HepG2 (cell line): Measurements from ENCODE around the gene TUT1. TPM values are rescaled to one million over a fixed set of nuclear protein-coding genes. Genes with fewer than 3 reads are reported as not detected.

Experiments used
- ARID4A ChIP-seq: sonication (generic); formaldehyde crosslinking; IDR thresholded peaks from 2 replicates; pipeline ENCODE4 v1.5.0; 2020; ENCODE audit warnings: mild to moderate bottlenecking, missing genetic modification reagents, borderline replicate concordance
- CBFB ChIP-seq: sonication (generic); formaldehyde crosslinking; IDR thresholded peaks from 2 replicates; pipeline ENCODE4 v1.4.0; 2020; ENCODE audit warnings: missing genetic modification reagents
- DR1 ChIP-seq: sonication (generic); formaldehyde crosslinking; IDR thresholded peaks from 2 replicates; pipeline ENCODE4 v1.8.0; 2021; ENCODE audit warnings: mild to moderate bottlenecking, missing genetic modification reagents, inconsistent platforms
- FOXJ3 ChIP-seq: sonication (generic); formaldehyde crosslinking; IDR thresholded peaks from 2 replicates; pipeline ENCODE4 v1.4.0; 2020; ENCODE audit warnings: missing genetic modification reagents, mild to moderate bottlenecking, borderline replicate concordance
- HOXA7 ChIP-seq: sonication (generic); formaldehyde crosslinking; IDR thresholded peaks from 2 replicates; pipeline ENCODE4 v1.8.1; 2022; ENCODE audit warnings: mild to moderate bottlenecking, missing genetic modification reagents, moderate library complexity
- TSC22D2 ChIP-seq: sonication (generic); formaldehyde crosslinking; IDR thresholded peaks from 2 replicates; pipeline ENCODE4 v1.5.1; 2020; ENCODE audit warnings: missing genetic modification reagents, mild to moderate bottlenecking, borderline replicate concordance
- USF2 ChIP-seq, 2 experiments: sonication (generic) in 1 of 2; formaldehyde crosslinking in 1 of 2; IDR thresholded peaks; 2 replicates each; pipeline versions ENCODE4 v1.5.1 to v1.6.1; 2011 to 2020; ENCODE audit warnings: borderline replicate concordance in 1 of 2, low read depth in 1 of 2, low read length in 1 of 2, mild to moderate bottlenecking in 1 of 2, missing genetic modification reagents in 1 of 2, moderate library complexity in 1 of 2
- ZBTB2 ChIP-seq: sonication (generic); formaldehyde crosslinking; IDR thresholded peaks from 2 replicates; pipeline ENCODE4 v1.8.0; 2022; ENCODE audit warnings: low read depth, missing genetic modification reagents
- ZFP36L2 ChIP-seq: sonication (generic); formaldehyde crosslinking; IDR thresholded peaks from 2 replicates; pipeline ENCODE4 v1.4.0; 2020; ENCODE audit warnings: missing genetic modification reagents
- ZKSCAN5 ChIP-seq: sonication (generic); formaldehyde crosslinking; IDR thresholded peaks from 2 replicates; pipeline ENCODE4 v1.5.1; 2020; ENCODE audit warnings: mild to moderate bottlenecking, missing genetic modification reagents
- ZNF20 ChIP-seq: sonication (generic); formaldehyde crosslinking; IDR thresholded peaks from 2 replicates; pipeline ENCODE4 v1.4.0; 2020; ENCODE audit warnings: mild to moderate bottlenecking, moderate library complexity, missing genetic modification reagents
- ZNF335 ChIP-seq: sonication (generic); formaldehyde crosslinking; IDR thresholded peaks from 2 replicates; pipeline ENCODE4 v1.4.0; 2020; ENCODE audit warnings: missing genetic modification reagents
- ZNF501 ChIP-seq: sonication (generic); formaldehyde crosslinking; IDR thresholded peaks from 2 replicates; pipeline ENCODE4 v1.5.1; 2020; ENCODE audit warnings: mild to moderate bottlenecking, moderate library complexity, missing genetic modification reagents
- ZNF552 ChIP-seq: sonication (generic); formaldehyde crosslinking; IDR thresholded peaks from 2 replicates; pipeline ENCODE4 v1.9.0; 2022; ENCODE audit warnings: missing genetic modification reagents, mild to moderate bottlenecking, borderline replicate concordance
- ZNF687 ChIP-seq: sonication (generic); formaldehyde crosslinking; IDR thresholded peaks from 2 replicates; pipeline ENCODE4 v1.5.1; 2020; ENCODE audit warnings: mild to moderate bottlenecking, missing genetic modification reagents, moderate library complexity
- ZSCAN25 ChIP-seq: sonication (generic); formaldehyde crosslinking; IDR thresholded peaks from 2 replicates; pipeline ENCODE4 v1.8.0; 2022; ENCODE audit warnings: mild to moderate bottlenecking, missing genetic modification reagents
- polyA plus RNA-seq, 8 experiments: library from polyadenylated mRNA; depleted of rRNA in 3 of 8; stranded (reverse) in 7 of 8; unstranded in 1 of 8; fragments of >200 nt; fragmentation: Illumina TruSeq in 4 of 8; extraction: Trizol in 4 of 8; gene quantifications; 2 replicates each; pipeline versions ENCODE4 v1.2.1 to v1.2.3, GENCODE V29; 2011 to 2016; ENCODE audit warnings: low read depth in 4 of 8, missing spikeins in 1 of 8, mixed read lengths in 1 of 8; ENCODE audit not compliant: insufficient read depth in 1 of 8
- total RNA-seq, 5 experiments: library from RNA; depleted of rRNA; stranded (reverse); fragments of >200 nt; fragmentation: Illumina TruSeq; extraction: Trizol; gene quantifications; 2 replicates each; pipeline ENCODE4 v1.2.3, GENCODE V29; 2016; ENCODE audit warnings: low read depth in 1 of 5

Gene TUT1
- total and polyA plus RNA-seq, 2 of the 13 experiments (the other 11 are each of a cell fraction or from before 2014, with no cell fraction given) = 9.7 to 14.3 TPM

GRCh38 chr11:62573592-62574362, 17.5 kb downstream of the TUT1 start, which contains the start of gene EEF1G (continued):
- TF ChIP-seq ARID4A (CRISPR knock-in tag) (peak; percentile 78; the same call in 1 of the 2 replicates), FOXJ3 (CRISPR knock-in tag) (no peak), DR1 (peak; percentile 69), ZNF501 (peak; percentile 88; the same call in 1 of the 2 replicates), ZKSCAN5 (CRISPR knock-in tag) (no peak; the same call in 1 of the 2 replicates), ZNF552 (CRISPR knock-in tag) (no peak), USF2 (IDR thresholded peaks at IDR 0.05; ENCODE audit: low read depth, low read length) (no peak), USF2 (CRISPR knock-in tag; IDR thresholded peaks at IDR 0.05; ENCODE audit: borderline replicate concordance) (no peak), TSC22D2 (CRISPR knock-in tag) (no peak), ZNF335 (CRISPR knock-in tag) (peak; percentile 43; the same call in 1 of the 2 replicates), ZNF20 (no peak), ZSCAN25 (CRISPR knock-in tag) (peak; percentile 58; the same call in 1 of the 2 replicates), ZFP36L2 (CRISPR knock-in tag) (no peak), HOXA7 (CRISPR knock-in tag) (no peak), ZNF687 (CRISPR knock-in tag) (peak; percentile 75), CBFB (CRISPR knock-in tag) (no peak; the same call in 1 of the 2 replicates), ZBTB2 (no peak)
